T-helper 17 cell (primary cell): Measurements from ENCODE around the gene KIRREL3. TPM values are rescaled to one million over a fixed set of nuclear protein-coding genes. Genes with fewer than 3 reads are reported as not detected.
"Not testable (repeated sequence)": the region's sequence is repeated elsewhere in the genome, so short reads cannot be mapped to it uniquely, and the experiment has no call there.

Experiments
- ATAC-seq: fragments of 150-1000 bp; cut with Tn5 transposase; 2 replicates; pipeline ENCODE4 v1.10.0; 2021; ENCODE audit warnings: mild to moderate bottlenecking, moderate library complexity
- DNase-seq, 3 donors: peaks; one replicate each; pipeline versions ENCODE4 v3.0.0 to v3.0.0-alpha.2; 2020 to 2021
- H3K9me3 ChIP-seq: one replicate; pipeline ENCODE4 v1.7.0; 2013; ENCODE audit warnings: low read length, mild to moderate bottlenecking; ENCODE audit not compliant: control insufficient read depth, poor library complexity, severe bottlenecking
- H3K27ac Mint-ChIP-seq: one replicate; pipeline ENCODE4 v1.8.0; 2022; ENCODE audit warnings: mild to moderate bottlenecking, moderate library complexity, mixed read lengths
- H3K27me3 Mint-ChIP-seq: one replicate; pipeline ENCODE4 v1.8.0; 2022; ENCODE audit warnings: mixed read lengths
- H3K36me3 Mint-ChIP-seq: one replicate; pipeline ENCODE4 v1.8.0; 2022; ENCODE audit warnings: low read depth, mixed read lengths
- H3K4me1 Mint-ChIP-seq: one replicate; pipeline ENCODE4 v1.8.0; 2022; ENCODE audit warnings: mild to moderate bottlenecking, mixed read lengths
- H3K4me3 Mint-ChIP-seq: one replicate; pipeline ENCODE4 v1.8.0; 2022; ENCODE audit warnings: mild to moderate bottlenecking, moderate library complexity, mixed read lengths
- total RNA-seq, 4 donors: library from RNA in 2 of 4; stranded (reverse) in 2 of 4; gene quantifications; one replicate each; pipeline ENCODE4 v1.2.3 and lab custom pipeline; 2022 to 2026

Gene KIRREL3
- total RNA-seq, 2 donors from 2014 or later, result not detected

- no peak for DNase-seq
- no peak overlapping the region for H3K27ac Mint-ChIP-seq
- H3K9me3 ChIP-seq, result no peaks in the 10 kb centered on the region
- peaks cover 6% of the 10 kb centered on the region for H3K4me1 Mint-ChIP-seq
- no peak for ATAC-seq
- no peaks in the 10 kb centered on the region for H3K27me3 Mint-ChIP-seq
- H3K36me3 Mint-ChIP-seq, result peaks cover 3% of the 10 kb centered on the region
- H3K4me3 Mint-ChIP-seq, result no peak overlapping the region
Measured at GRCh38 chr11:126400019-126400418, 600.6 kb downstream of the KIRREL3 start.

- ATAC-seq, result no peak
- Mint-ChIP-seq H3K4me1 (peaks cover 4% of the 10 kb centered on the region), H3K36me3 (peaks cover 3% of the 10 kb centered on the region), H3K27ac (no peak overlapping the region), H3K4me3 (no peak overlapping the region), H3K27me3 (no peaks in the 10 kb centered on the region)
- no peaks in the 10 kb centered on the region for H3K9me3 ChIP-seq
- no peak for DNase-seq
Measured at GRCh38 chr11:126398721-126399120, 601.8 kb downstream of the KIRREL3 start.

GRCh38 chr11:126398296-126398695 lies 602.3 kb downstream of the KIRREL3 start:
- Mint-ChIP-seq H3K27me3 (no peaks in the 10 kb centered on the region), H3K36me3 (peaks cover 3% of the 10 kb centered on the region), H3K4me3 (no peak overlapping the region), H3K27ac (no peak overlapping the region), H3K4me1 (peaks cover 4% of the 10 kb centered on the region)
- no peaks in the 10 kb centered on the region for H3K9me3 ChIP-seq
- DNase-seq (no peak), ATAC-seq (no peak)

GRCh38 chr11:126396965-126397364 lies 603.6 kb downstream of the KIRREL3 start:
- H3K4me3 Mint-ChIP-seq, result no peak overlapping the region
- peaks cover 3% of the 10 kb centered on the region for H3K36me3 Mint-ChIP-seq
- no peaks in the 10 kb centered on the region for H3K27me3 Mint-ChIP-seq
- no peak overlapping the region for H3K27ac Mint-ChIP-seq
- H3K4me1 Mint-ChIP-seq, result peaks cover 6% of the 10 kb centered on the region
- ATAC-seq, result no peak
- no peaks in the 10 kb centered on the region for H3K9me3 ChIP-seq
- no peak for DNase-seq

- H3K27me3 Mint-ChIP-seq, H3K4me3 Mint-ChIP-seq, ATAC-seq, H3K9me3 ChIP-seq, H3K4me1 Mint-ChIP-seq, H3K27ac Mint-ChIP-seq, H3K36me3 Mint-ChIP-seq, DNase-seq: not testable (repeated sequence)
Measured at GRCh38 chr11:126396266-126396665, 604.3 kb downstream of the KIRREL3 start.

GRCh38 chr11:126395784-126396183 lies 604.8 kb downstream of the KIRREL3 start:
- DNase-seq, ATAC-seq, H3K36me3 Mint-ChIP-seq, H3K9me3 ChIP-seq, H3K27me3 Mint-ChIP-seq, H3K4me1 Mint-ChIP-seq, H3K4me3 Mint-ChIP-seq, H3K27ac Mint-ChIP-seq: not testable (repeated sequence)

- H3K9me3 ChIP-seq, H3K4me1 Mint-ChIP-seq, ATAC-seq, H3K27me3 Mint-ChIP-seq, H3K4me3 Mint-ChIP-seq, DNase-seq, H3K36me3 Mint-ChIP-seq: not testable (repeated sequence)
- peak overlapping the region; percentile 39 for H3K27ac Mint-ChIP-seq
Measured at GRCh38 chr11:126394634-126395072, 605.9 kb downstream of the KIRREL3 start.

- ATAC-seq, result no peak
- DNase-seq, result no peak
- H3K4me3 Mint-ChIP-seq, result no peak overlapping the region
- H3K27me3 Mint-ChIP-seq, result peaks cover 6% of the 10 kb centered on the region
- peak overlapping the region; percentile 39 for H3K27ac Mint-ChIP-seq
- H3K36me3 Mint-ChIP-seq, result no peaks in the 10 kb centered on the region
- no peaks in the 10 kb centered on the region for H3K9me3 ChIP-seq
- peaks cover 5% of the 10 kb centered on the region for H3K4me1 Mint-ChIP-seq
Measured at GRCh38 chr11:126394036-126394435, 606.5 kb downstream of the KIRREL3 start.

GRCh38 chr11:126393143-126393542 lies 607.4 kb downstream of the KIRREL3 start:
- H3K27ac Mint-ChIP-seq, result no peak overlapping the region
- peaks cover 6% of the 10 kb centered on the region for H3K27me3 Mint-ChIP-seq
- ATAC-seq, result no peak
- H3K4me1 Mint-ChIP-seq, result peaks cover 5% of the 10 kb centered on the region
- H3K36me3 Mint-ChIP-seq, result no peaks in the 10 kb centered on the region
- DNase-seq, result no peak
- H3K4me3 Mint-ChIP-seq, result no peak overlapping the region
- H3K9me3 ChIP-seq, result no peaks in the 10 kb centered on the region

GRCh38 chr11:126392633-126393013 lies 607.9 kb downstream of the KIRREL3 start:
- no peaks in the 10 kb centered on the region for H3K9me3 ChIP-seq
- no peak for ATAC-seq
- H3K4me1 Mint-ChIP-seq, result peaks cover 5% of the 10 kb centered on the region
- DNase-seq, result no peak
- peak overlapping the region; percentile 60 for H3K27ac Mint-ChIP-seq
- H3K4me3 Mint-ChIP-seq, result no peak overlapping the region
- H3K27me3 Mint-ChIP-seq, result peaks cover 6% of the 10 kb centered on the region
- no peaks in the 10 kb centered on the region for H3K36me3 Mint-ChIP-seq

- Mint-ChIP-seq H3K27ac (peak overlapping the region; percentile 60), H3K4me3 (no peak overlapping the region)
- peak; percentile 30 for ATAC-seq
Measured at GRCh38 chr11:126391970-126392632, 608.5 kb downstream of the KIRREL3 start.

GRCh38 chr11:126391286-126391954 lies 609.1 kb downstream of the KIRREL3 start:
- peaks cover 6% of the 10 kb centered on the region for H3K27me3 Mint-ChIP-seq
- H3K27ac Mint-ChIP-seq, result peak overlapping the region; percentile 60
- no peaks in the 10 kb centered on the region for H3K9me3 ChIP-seq
- H3K4me3 Mint-ChIP-seq, result no peak overlapping the region
- ATAC-seq (no peak), DNase-seq (no peak)
- no peaks in the 10 kb centered on the region for H3K36me3 Mint-ChIP-seq
- H3K4me1 Mint-ChIP-seq, result peaks cover 5% of the 10 kb centered on the region

More at GRCh38 chr11:126391970-126392632, 608.5 kb downstream of the KIRREL3 start:
- no peaks in the 10 kb centered on the region for H3K9me3 ChIP-seq
- Mint-ChIP-seq H3K4me1 (peaks cover 5% of the 10 kb centered on the region), H3K27me3 (peaks cover 6% of the 10 kb centered on the region), H3K36me3 (no peaks in the 10 kb centered on the region)
- no peak for DNase-seq

- H3K27me3 Mint-ChIP-seq, result peaks cover 6% of the 10 kb centered on the region
- no peaks in the 10 kb centered on the region for H3K9me3 ChIP-seq
- no peaks in the 10 kb centered on the region for H3K36me3 Mint-ChIP-seq
- ATAC-seq (no peak), DNase-seq (no peak)
- H3K4me1 Mint-ChIP-seq, result peaks cover 7% of the 10 kb centered on the region
- no peak overlapping the region for H3K4me3 Mint-ChIP-seq
- peak overlapping the region; percentile 60 for H3K27ac Mint-ChIP-seq
Measured at GRCh38 chr11:126390272-126390867, 610.2 kb downstream of the KIRREL3 start.
